HG03159 (cell line): Measurements from ENCODE around the gene MAGI1.

Source experiments
- ATAC-seq: cut with Tn5 transposase; IDR thresholded peaks from one replicate; pipeline ENCODE4 v1.9.1; 2021; ENCODE audit warnings: mild to moderate bottlenecking, moderate library complexity; ENCODE audit not compliant: unreplicated experiment

The MAGI1 gene

GRCh38 chr3:65411367-65411766, 627.4 kb downstream of the MAGI1 start:
- no peak for ATAC-seq

- ATAC-seq: no peak
These were observed 629.5 kb downstream of the MAGI1 start for GRCh38 chr3:65409176-65409569.

GRCh38 chr3:65408531-65409175, 630.1 kb downstream of the MAGI1 start:
- ATAC-seq: no peak

- ATAC-seq: no peak
These were observed 632.2 kb downstream of the MAGI1 start for GRCh38 chr3:65406470-65406869.

GRCh38 chr3:65402597-65402996, 636.1 kb downstream of the MAGI1 start:
- ATAC-seq: no peak

GRCh38 chr3:65401359-65402305, 637.1 kb downstream of the MAGI1 start:
- no peak for ATAC-seq

GRCh38 chr3:65400899-65401298, 637.8 kb downstream of the MAGI1 start:
- ATAC-seq: no peak

- no peak for ATAC-seq
These were observed 639.8 kb downstream of the MAGI1 start for GRCh38 chr3:65398953-65399352.

- no peak for ATAC-seq
These were observed 642.6 kb downstream of the MAGI1 start for GRCh38 chr3:65396078-65396477.

GRCh38 chr3:65391068-65391467, 647.6 kb downstream of the MAGI1 start:
- ATAC-seq: no peak

- no peak for ATAC-seq
These were observed 652.9 kb downstream of the MAGI1 start for GRCh38 chr3:65385805-65386204.

- no peak for ATAC-seq
These were observed 657.2 kb downstream of the MAGI1 start for GRCh38 chr3:65381496-65382010.

- ATAC-seq: no peak
These were observed 659.5 kb downstream of the MAGI1 start for GRCh38 chr3:65379223-65379622.

GRCh38 chr3:65377637-65378036, 661.1 kb downstream of the MAGI1 start:
- no peak for ATAC-seq

GRCh38 chr3:65376426-65376825, 662.3 kb downstream of the MAGI1 start:
- no peak for ATAC-seq

GRCh38 chr3:65371053-65371452, 667.7 kb downstream of the MAGI1 start:
- no peak for ATAC-seq

- ATAC-seq: no peak
These were observed 669.9 kb downstream of the MAGI1 start for GRCh38 chr3:65368866-65369265.

GRCh38 chr3:65362688-65363087, 676.0 kb downstream of the MAGI1 start:
- ATAC-seq: no peak

GRCh38 chr3:65361448-65361847, 677.3 kb downstream of the MAGI1 start:
- ATAC-seq: no peak

- ATAC-seq: no peak
These were observed 682.1 kb downstream of the MAGI1 start for GRCh38 chr3:65356331-65357248.

- ATAC-seq: no peak
These were observed 683.8 kb downstream of the MAGI1 start for GRCh38 chr3:65354880-65355279.
